ENCODE measurements around the gene GJB1. TPM values are rescaled to one million over a fixed set of nuclear protein-coding genes. Genes with fewer than 3 reads are reported as not detected.

The GJB1 gene
- total RNA-seq, 1 donor from 2014 or later = not detected

DNA sequence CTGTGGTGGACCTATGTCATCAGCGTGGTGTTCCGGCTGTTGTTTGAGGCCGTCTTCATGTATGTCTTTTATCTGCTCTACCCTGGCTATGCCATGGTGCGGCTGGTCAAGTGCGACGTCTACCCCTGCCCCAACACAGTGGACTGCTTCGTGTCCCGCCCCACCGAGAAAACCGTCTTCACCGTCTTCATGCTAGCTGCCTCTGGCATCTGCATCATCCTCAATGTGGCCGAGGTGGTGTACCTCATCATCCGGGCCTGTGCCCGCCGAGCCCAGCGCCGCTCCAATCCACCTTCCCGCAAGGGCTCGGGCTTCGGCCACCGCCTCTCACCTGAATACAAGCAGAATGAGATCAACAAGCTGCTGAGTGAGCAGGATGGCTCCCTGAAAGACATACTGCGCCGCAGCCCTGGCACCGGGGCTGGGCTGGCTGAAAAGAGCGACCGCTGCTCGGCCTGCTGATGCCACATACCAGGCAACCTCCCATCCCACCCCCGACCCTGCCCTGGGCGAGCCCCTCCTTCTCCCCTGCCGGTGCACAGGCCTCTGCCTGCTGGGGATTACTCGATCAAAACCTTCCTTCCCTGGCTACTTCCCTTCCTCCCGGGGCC lies 1.2 kb downstream of the GJB1 start:
- no peak overlapping the region for H3K27ac ChIP-seq (ENCODE audit: low read depth, low read length)
- Mint-ChIP-seq H3K4me3 (ENCODE audit: unreplicated experiment) (no peak overlapping the region), H3K4me1 (ENCODE audit: low read depth, unreplicated experiment) (peaks cover 14% of the 10 kb centered on the region), H3K27ac (ENCODE audit: unreplicated experiment) (no peak overlapping the region), H3K36me3 (ENCODE audit: low read depth, unreplicated experiment) (no peaks in the 10 kb centered on the region), H3K27me3 (ENCODE audit: low read depth, unreplicated experiment) (peaks cover 4% of the 10 kb centered on the region), H3K9me3 (ENCODE audit: unreplicated experiment) (no peaks in the 10 kb centered on the region)
- DNase-seq (ENCODE audit: low read depth) (no peak), FAIRE-seq (no peak)
- H3K4me2 ChIP-seq (ENCODE audit: low read length) = no peak overlapping the region
- H3K79me2 ChIP-seq (ENCODE audit: insufficient read depth, low read length) = no peaks in the 10 kb centered on the region
- H3K9ac ChIP-seq (ENCODE audit: low read length) = no peak overlapping the region
- no peak overlapping the region for H3K4me3 ChIP-seq (ENCODE audit: insufficient read depth, low read depth, low read length)
- no peaks in the 10 kb centered on the region for H3K36me3 ChIP-seq (ENCODE audit: insufficient read depth, low read length)
- no peaks in the 10 kb centered on the region for H3K4me1 ChIP-seq (ENCODE audit: insufficient read depth, low read length)
- no peaks in the 10 kb centered on the region for H4K20me1 ChIP-seq (ENCODE audit: insufficient read depth, low read length)
- no peaks in the 10 kb centered on the region for H3K27me3 ChIP-seq (ENCODE audit: insufficient read depth, low read length)
- H2AFZ ChIP-seq (ENCODE audit: low read depth, low read length) = no peak overlapping the region
- no peak for TF ChIP-seq EZH2 (IDR thresholded peaks at IDR 0.05; ENCODE audit: insufficient read depth, low read length)
- TF ChIP-seq, protein P1, sequence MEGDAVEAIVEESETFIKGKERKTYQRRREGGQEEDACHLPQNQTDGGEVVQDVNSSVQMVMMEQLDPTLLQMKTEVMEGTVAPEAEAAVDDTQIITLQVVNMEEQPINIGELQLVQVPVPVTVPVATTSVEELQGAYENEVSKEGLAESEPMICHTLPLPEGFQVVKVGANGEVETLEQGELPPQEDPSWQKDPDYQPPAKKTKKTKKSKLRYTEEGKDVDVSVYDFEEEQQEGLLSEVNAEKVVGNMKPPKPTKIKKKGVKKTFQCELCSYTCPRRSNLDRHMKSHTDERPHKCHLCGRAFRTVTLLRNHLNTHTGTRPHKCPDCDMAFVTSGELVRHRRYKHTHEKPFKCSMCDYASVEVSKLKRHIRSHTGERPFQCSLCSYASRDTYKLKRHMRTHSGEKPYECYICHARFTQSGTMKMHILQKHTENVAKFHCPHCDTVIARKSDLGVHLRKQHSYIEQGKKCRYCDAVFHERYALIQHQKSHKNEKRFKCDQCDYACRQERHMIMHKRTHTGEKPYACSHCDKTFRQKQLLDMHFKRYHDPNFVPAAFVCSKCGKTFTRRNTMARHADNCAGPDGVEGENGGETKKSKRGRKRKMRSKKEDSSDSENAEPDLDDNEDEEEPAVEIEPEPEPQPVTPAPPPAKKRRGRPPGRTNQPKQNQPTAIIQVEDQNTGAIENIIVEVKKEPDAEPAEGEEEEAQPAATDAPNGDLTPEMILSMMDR (IDR thresholded peaks at IDR 0.05; ENCODE audit: insufficient read depth, low read depth, low read length) = no peak
- H3K9me3 ChIP-seq (ENCODE audit: insufficient read depth, low read depth, low read length) = no peaks in the 10 kb centered on the region

DNA sequence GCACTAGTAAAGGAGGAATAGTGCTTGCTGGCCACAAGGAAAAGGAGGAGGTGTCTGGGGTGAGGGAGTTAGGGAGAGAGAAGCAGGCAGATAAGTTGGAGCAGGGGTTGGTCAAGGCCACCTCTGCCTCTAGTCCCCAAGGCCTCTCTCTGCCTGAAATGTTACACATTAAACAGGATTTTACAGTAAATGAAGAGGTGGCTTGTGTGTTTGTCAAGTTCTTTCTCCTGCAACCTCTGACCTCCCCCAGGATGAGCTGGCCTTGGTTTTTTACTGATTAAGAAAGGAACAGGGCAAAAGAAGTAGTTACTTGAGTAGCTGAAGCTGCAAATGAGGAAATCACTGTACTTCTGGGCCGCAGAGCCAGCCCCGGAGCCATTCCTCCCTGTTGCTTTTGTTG lies 2.0 kb downstream of the GJB1 start:
- Mint-ChIP-seq H3K4me3 (ENCODE audit: unreplicated experiment) (no peak overlapping the region), H3K27ac (ENCODE audit: unreplicated experiment) (no peak overlapping the region), H3K4me1 (ENCODE audit: low read depth, unreplicated experiment) (peaks cover 14% of the 10 kb centered on the region), H3K36me3 (ENCODE audit: low read depth, unreplicated experiment) (no peaks in the 10 kb centered on the region), H3K27me3 (ENCODE audit: low read depth, unreplicated experiment) (peaks cover 4% of the 10 kb centered on the region), H3K9me3 (ENCODE audit: unreplicated experiment) (no peaks in the 10 kb centered on the region)
- no peaks in the 10 kb centered on the region for H3K9me3 ChIP-seq (ENCODE audit: insufficient read depth, low read depth, low read length)
- H3K4me1 ChIP-seq (ENCODE audit: insufficient read depth, low read length) = no peaks in the 10 kb centered on the region
- FAIRE-seq = no peak
- no peak overlapping the region for H3K9ac ChIP-seq (ENCODE audit: low read length)
- DNase-seq (ENCODE audit: low read depth) = no peak
- TF ChIP-seq, protein P1 (IDR thresholded peaks at IDR 0.05; ENCODE audit: insufficient read depth, low read depth, low read length) = no peak
- no peak for TF ChIP-seq EZH2 (IDR thresholded peaks at IDR 0.05; ENCODE audit: insufficient read depth, low read length)
- no peaks in the 10 kb centered on the region for H3K79me2 ChIP-seq (ENCODE audit: insufficient read depth, low read length)
- no peak overlapping the region for H2AFZ ChIP-seq (ENCODE audit: low read depth, low read length)
- H4K20me1 ChIP-seq (ENCODE audit: insufficient read depth, low read length) = no peaks in the 10 kb centered on the region
- no peaks in the 10 kb centered on the region for H3K36me3 ChIP-seq (ENCODE audit: insufficient read depth, low read length)
- H3K4me3 ChIP-seq (ENCODE audit: insufficient read depth, low read depth, low read length) = no peak overlapping the region
- H3K27me3 ChIP-seq (ENCODE audit: insufficient read depth, low read length) = no peaks in the 10 kb centered on the region
- no peak overlapping the region for H3K27ac ChIP-seq (ENCODE audit: low read depth, low read length)
- H3K4me2 ChIP-seq (ENCODE audit: low read length) = no peak overlapping the region

DNA sequence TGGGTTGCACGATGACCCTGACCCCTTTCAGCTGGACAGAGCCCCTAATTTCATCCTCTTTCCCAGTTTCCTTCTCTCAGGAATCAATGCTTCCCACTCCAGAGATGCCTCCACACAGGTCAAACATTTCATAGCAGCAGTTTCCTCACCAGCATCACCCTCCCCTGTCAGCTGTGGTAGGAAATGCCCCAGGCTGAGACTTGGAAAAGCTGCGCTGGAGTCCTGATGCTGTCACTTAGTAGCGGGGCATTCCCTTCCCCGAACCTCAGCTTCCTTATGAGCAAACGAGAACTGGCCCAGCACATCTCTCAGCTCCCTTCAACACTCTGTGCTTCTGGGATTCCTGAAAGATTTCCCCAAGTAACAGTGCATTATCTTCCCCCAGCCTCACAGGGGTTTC lies 2.7 kb downstream of the GJB1 start:
- TF ChIP-seq EZH2 (IDR thresholded peaks at IDR 0.05; ENCODE audit: insufficient read depth, low read length) = no peak
- TF ChIP-seq, protein P1 (IDR thresholded peaks at IDR 0.05; ENCODE audit: insufficient read depth, low read depth, low read length) = no peak
- H3K27me3 ChIP-seq (ENCODE audit: insufficient read depth, low read length) = no peaks in the 10 kb centered on the region
- no peak for FAIRE-seq
- H3K9me3 Mint-ChIP-seq (ENCODE audit: unreplicated experiment) = no peaks in the 10 kb centered on the region
- no peaks in the 10 kb centered on the region for H3K36me3 ChIP-seq (ENCODE audit: insufficient read depth, low read length)
- peaks cover 4% of the 10 kb centered on the region for H3K27me3 Mint-ChIP-seq (ENCODE audit: low read depth, unreplicated experiment)
- H3K4me1 ChIP-seq (ENCODE audit: insufficient read depth, low read length) = no peaks in the 10 kb centered on the region
- no peak overlapping the region for H3K27ac ChIP-seq (ENCODE audit: low read depth, low read length)
- no peak for DNase-seq (ENCODE audit: low read depth)
- no peaks in the 10 kb centered on the region for H4K20me1 ChIP-seq (ENCODE audit: insufficient read depth, low read length)
- H3K9ac ChIP-seq (ENCODE audit: low read length) = no peak overlapping the region
- H3K36me3 Mint-ChIP-seq (ENCODE audit: low read depth, unreplicated experiment) = no peaks in the 10 kb centered on the region
- peaks cover 14% of the 10 kb centered on the region for H3K4me1 Mint-ChIP-seq (ENCODE audit: low read depth, unreplicated experiment)
- no peak overlapping the region for H2AFZ ChIP-seq (ENCODE audit: low read depth, low read length)
- H3K9me3 ChIP-seq (ENCODE audit: insufficient read depth, low read depth, low read length) = no peaks in the 10 kb centered on the region
- H3K4me3 ChIP-seq (ENCODE audit: insufficient read depth, low read depth, low read length) = no peak overlapping the region
- no peak overlapping the region for H3K4me3 Mint-ChIP-seq (ENCODE audit: unreplicated experiment)
- no peaks in the 10 kb centered on the region for H3K79me2 ChIP-seq (ENCODE audit: insufficient read depth, low read length)
- no peak overlapping the region for H3K4me2 ChIP-seq (ENCODE audit: low read length)
- H3K27ac Mint-ChIP-seq (ENCODE audit: unreplicated experiment) = no peak overlapping the region

Data from astrocyte (in vitro differentiated cells and primary cell).